GM12865 (cell line): Measurements from ENCODE around the gene CEP128.

ENCODE experiments used
- DNase-seq: peaks from one replicate; pipeline ENCODE4 v3.0.0; 2010; ENCODE audit warnings: low read depth
- H3K4me3 ChIP-seq: 2 replicates; pipeline ENCODE4 v1.5.1; 2011; ENCODE audit warnings: mild to moderate bottlenecking, low read depth, low read length, control low read depth
- CTCF ChIP-seq: IDR thresholded peaks from 2 replicates; pipeline ENCODE4 v1.5.1; 2011; ENCODE audit warnings: low read length, control low read depth, low read depth, inconsistent platforms; ENCODE audit not compliant: insufficient read depth; ENCODE audit errors: missing control alignments

Gene CEP128

GRCh38 chr14:80941241-80942185 lies at the start of gene CEP128:
TSS of gene CEP128 (minus strand) at chr14:80941738.
- DNase-seq, result peak; percentile 97
- peak within 1 kb of the TSS; percentile 72 for H3K4me3 ChIP-seq
- TF ChIP-seq CTCF, result no peak

- no peak for TF ChIP-seq CTCF
- no peak overlapping the region for H3K4me3 ChIP-seq
- DNase-seq, result no peak
Observed at GRCh38 chr14:80988735-80989429, 47.3 kb upstream of the CEP128 start.

GRCh38 chr14:80988192-80988591 lies 46.7 kb upstream of the CEP128 start:
- DNase-seq, result no peak
- no peak for TF ChIP-seq CTCF
- H3K4me3 ChIP-seq, result no peak overlapping the region

GRCh38 chr14:80987235-80988032 lies 45.9 kb upstream of the CEP128 start:
- TF ChIP-seq CTCF, result peak; percentile 87
- no peak overlapping the region for H3K4me3 ChIP-seq
- peak; percentile 75 for DNase-seq

GRCh38 chr14:80982711-80983110 lies 41.2 kb upstream of the CEP128 start:
- no peak for TF ChIP-seq CTCF
- DNase-seq, result no peak
- H3K4me3 ChIP-seq, result no peak overlapping the region

GRCh38 chr14:80981673-80982072 lies 40.1 kb upstream of the CEP128 start:
- no peak overlapping the region for H3K4me3 ChIP-seq
- TF ChIP-seq CTCF, result no peak
- DNase-seq, result no peak
